Adrenal gland (tissue), 12 donors: Measurements from ENCODE around the gene SRCIN1. TPM values are rescaled to one million over a fixed set of nuclear protein-coding genes. Genes with fewer than 3 reads are reported as not detected.

Experiments
- DNase-seq, 7 donors: peaks; one replicate each; pipeline ENCODE4 v3.0.0-alpha.2; 2019 to 2020
- H3K27ac ChIP-seq, 5 donors: fragments of 200-600 bp; sonication (generic) in 4 of 5; 1 replicate in 3 of 5; 2 replicates in 2 of 5; pipeline versions ENCODE4 v1.5.1 to v1.8.0; 2016 to 2020; ENCODE audit warnings: mild to moderate bottlenecking in 1 of 5
- H3K27me3 ChIP-seq: fragments of 200-600 bp; 2 replicates; pipeline ENCODE4 v1.8.0; 2021
- H3K36me3 ChIP-seq, 2 donors: fragments of 200-600 bp; replicated peaks in 1 of 2; 1 replicate in 1 of 2; 2 replicates in 1 of 2; pipeline versions ENCODE4 v1.5.1 to v1.8.0; 2018 to 2022
- H3K4me1 ChIP-seq, 2 donors: fragments of 200-600 bp; replicated peaks in 1 of 2; 1 replicate in 1 of 2; 2 replicates in 1 of 2; pipeline versions ENCODE4 v1.5.1 to v1.8.0; 2018 to 2021
- H3K4me3 ChIP-seq, 4 donors: fragments of 200-600 bp; sonication (generic) in 3 of 4; one replicate each; pipeline ENCODE4 v1.5.1; 2016 to 2018
- H3K9me3 ChIP-seq, 3 donors: fragments of 200-600 bp; sonication (generic) in 1 of 3; replicated peaks in 1 of 3; 1 replicate in 2 of 3; 2 replicates in 1 of 3; pipeline versions ENCODE4 v1.5.1 to v1.8.0; 2016 to 2021
- POLR2A ChIP-seq, 2 donors: fragments of 450-650 bp; IDR thresholded peaks; one replicate each; pipeline ENCODE4 v1.6.1; 2017; ENCODE audit warnings: antibody characterized with exemption in 2 of 2, mild to moderate bottlenecking in 2 of 2, moderate library complexity in 1 of 2
- WGBS, 4 donors: extraction: QIAGEN DNeasy Blood & Tissue Kit in 2 of 4; methylation state at CpG; one replicate each; pipeline versions ENCODE4 v1.1.5 to v1.1.7; 2013 to 2017; 5-methylcytosine and 5-hydroxymethylcytosine counted together
- intact Hi-C, 2 donors: fragments of 100-400 bp; cut with DNase I; formaldehyde crosslinking; loops; one replicate each; pipeline versions ENCODE4 v1.14.1 to v1.15.0; 2022 to 2023
- polyA plus RNA-seq, 3 donors: library from polyadenylated mRNA; stranded (reverse); fragments of 200-250 nt in 2 of 3; fragments of 350-450 nt in 1 of 3; fragmentation: Illumina TruSeq in 1 of 3; extraction: RNeasy Lipid Tissue Mini Kit (QIAGEN cat#74804) in 1 of 3; gene quantifications; one replicate each; pipeline ENCODE4 v1.2.3, GENCODE V29; 2013 to 2014
- total RNA-seq, 9 donors: library from RNA; depleted of rRNA in 4 of 9; stranded (reverse); fragments of >200 nt in 4 of 9; fragments of 120-200 nt in 1 of 9; fragmentation: NEBNext Ultra II Directional in 1 of 9; extraction: Animal tissue kit (Norgen Biotek cat#: 25700) in 1 of 9; gene quantifications; one replicate each; pipeline versions ENCODE4 v1.1.0 to v1.2.4, GENCODE V29; 2013 to 2023
- TF ChIP-seq, protein P1 (sequence below), 6 experiments: fragments of 450-650 bp in 4 of 6; fragments of 200-600 bp in 2 of 6; sonication (generic) in 1 of 6; IDR thresholded peaks; 1 replicate in 5 of 6; 2 replicates in 1 of 6; pipeline versions ENCODE4 v1.5.1 to v1.8.0; 2016 to 2021; ENCODE audit warnings: antibody characterized with exemption in 6 of 6, mild to moderate bottlenecking in 2 of 6, moderate library complexity in 1 of 6
- donor health status: healthy with polysubstance abuse.
- donor health status: Bipolar disorder and iron deficiency.
- donor health status: DM: yes; HTN: yes; CAD: no.
- donor health status: DM: no; HTN: no; CAD: no.
- donor health status: DM: no; HTN: no; CAD: no.
- donor health status: DM: yes; HTN: yes; CAD: no.

SRCIN1 gene
- total and polyA plus RNA-seq, 12 donors: 0.44 to 33.1 (median 1.6) TPM; not detected in 2

DNA sequence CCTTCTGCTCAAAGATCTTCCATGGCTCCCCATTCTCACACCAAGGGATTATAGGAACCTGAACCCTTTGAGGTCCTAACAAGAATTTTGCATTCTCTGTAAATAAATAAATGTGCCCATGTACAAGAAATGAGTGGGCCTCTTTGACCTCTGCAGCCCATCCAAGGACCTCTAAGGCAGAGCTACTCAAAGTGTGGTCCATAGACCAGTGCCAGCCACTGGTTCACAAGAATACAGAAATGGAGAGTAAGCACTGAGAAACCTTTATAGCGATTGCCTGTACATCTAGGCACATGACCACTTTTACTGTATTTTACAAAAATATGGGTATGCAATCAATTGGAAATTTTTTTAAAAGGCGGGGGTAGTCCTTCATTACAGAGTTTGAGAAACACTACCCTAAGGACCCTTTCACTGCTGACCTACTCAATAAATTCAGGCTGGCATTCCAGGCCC is 7.8 kb upstream of the SRCIN1 start:
- Histone ChIP-seq H3K4me3 (no peak overlapping the region), H3K9me3 (no peaks in the 10 kb centered on the region), H3K27ac (no peak overlapping the region), H3K36me3 (no peaks in the 10 kb centered on the region), H3K4me1 (no peaks in the 10 kb centered on the region), H3K27me3 (peaks cover 36% of the 10 kb centered on the region)
- TF ChIP-seq POLR2A (IDR thresholded peaks at IDR 0.05): no peak
- 75 to 91% (median 81%) methylated on average over 2 of the region's 2 CpGs for WGBS, 4 donors
- DNase-seq: no peak
- intact Hi-C loops: no loop called here

DNA sequence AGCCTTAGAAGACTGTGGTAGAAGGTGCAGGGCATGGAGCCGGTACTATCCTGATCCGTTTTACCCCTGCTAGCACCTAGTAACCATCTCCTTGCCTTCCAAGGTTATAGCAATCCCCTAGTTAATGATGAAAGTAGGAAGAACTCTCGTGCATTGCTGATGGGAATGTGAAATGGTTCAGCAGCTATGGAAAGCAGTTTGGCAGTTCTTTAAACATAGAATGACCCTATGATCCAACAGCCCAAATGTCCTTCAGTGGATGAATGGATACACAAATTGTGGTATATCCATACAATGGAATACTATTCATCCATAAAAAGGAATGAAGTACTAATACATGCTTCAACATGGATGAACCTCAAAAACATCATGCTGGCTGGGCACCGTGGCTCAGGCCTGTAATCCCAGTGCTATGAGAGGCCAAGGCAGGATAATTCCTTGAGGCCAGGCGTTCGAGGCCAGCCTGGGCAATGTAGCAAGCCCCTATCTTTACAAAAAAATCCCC is 6.2 kb upstream of the SRCIN1 start:
- TF ChIP-seq, protein P1, sequence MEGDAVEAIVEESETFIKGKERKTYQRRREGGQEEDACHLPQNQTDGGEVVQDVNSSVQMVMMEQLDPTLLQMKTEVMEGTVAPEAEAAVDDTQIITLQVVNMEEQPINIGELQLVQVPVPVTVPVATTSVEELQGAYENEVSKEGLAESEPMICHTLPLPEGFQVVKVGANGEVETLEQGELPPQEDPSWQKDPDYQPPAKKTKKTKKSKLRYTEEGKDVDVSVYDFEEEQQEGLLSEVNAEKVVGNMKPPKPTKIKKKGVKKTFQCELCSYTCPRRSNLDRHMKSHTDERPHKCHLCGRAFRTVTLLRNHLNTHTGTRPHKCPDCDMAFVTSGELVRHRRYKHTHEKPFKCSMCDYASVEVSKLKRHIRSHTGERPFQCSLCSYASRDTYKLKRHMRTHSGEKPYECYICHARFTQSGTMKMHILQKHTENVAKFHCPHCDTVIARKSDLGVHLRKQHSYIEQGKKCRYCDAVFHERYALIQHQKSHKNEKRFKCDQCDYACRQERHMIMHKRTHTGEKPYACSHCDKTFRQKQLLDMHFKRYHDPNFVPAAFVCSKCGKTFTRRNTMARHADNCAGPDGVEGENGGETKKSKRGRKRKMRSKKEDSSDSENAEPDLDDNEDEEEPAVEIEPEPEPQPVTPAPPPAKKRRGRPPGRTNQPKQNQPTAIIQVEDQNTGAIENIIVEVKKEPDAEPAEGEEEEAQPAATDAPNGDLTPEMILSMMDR (IDR thresholded peaks at IDR 0.05): no peak
- Histone ChIP-seq H3K27me3 (peaks cover 43% of the 10 kb centered on the region), H3K27ac (no peak overlapping the region), H3K36me3 (no peaks in the 10 kb centered on the region), H3K4me1 (no peaks in the 10 kb centered on the region), H3K4me3 (no peak overlapping the region), H3K9me3 (no peaks in the 10 kb centered on the region)
- no peak for DNase-seq
- 87 to 93% (median 90%) methylated on average over 6 of the region's 6 CpGs for whole genome bisulfite sequencing, 4 donors
- intact Hi-C loops: no loop called here

DNA sequence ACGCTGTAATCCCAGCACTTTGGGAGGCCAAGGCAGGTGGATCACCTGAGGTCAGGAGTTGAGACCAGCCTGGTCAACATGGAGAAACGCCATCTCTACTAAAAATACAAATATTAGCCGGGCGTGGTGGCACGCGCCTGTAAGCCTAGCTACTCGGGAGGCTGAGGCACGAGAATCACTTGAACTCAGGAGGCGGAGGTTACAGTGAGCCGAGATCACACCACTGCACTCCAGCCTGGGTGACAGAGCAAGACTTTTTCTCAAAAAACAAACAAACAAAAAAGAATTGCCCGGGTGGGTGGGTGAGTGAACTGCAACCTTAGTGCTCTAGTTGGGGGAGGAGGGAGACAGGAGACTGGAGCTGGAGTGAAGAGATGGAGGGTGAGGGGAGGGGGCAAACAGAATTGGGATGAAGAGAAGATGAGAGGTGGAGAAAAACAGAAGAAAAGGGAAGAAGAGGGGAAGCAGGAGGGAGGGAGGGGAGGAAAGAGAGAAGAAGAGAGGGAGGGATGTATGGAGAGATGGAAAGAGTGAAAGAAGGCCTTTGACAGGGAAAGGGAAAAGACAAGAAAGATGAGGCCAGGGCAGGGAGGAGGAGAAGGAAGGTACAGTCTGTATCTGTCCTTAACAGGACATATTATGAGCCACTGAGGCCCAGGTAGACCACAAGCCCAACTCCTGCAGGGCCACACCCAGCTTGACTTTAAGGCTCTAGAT is 5.5 kb upstream of the SRCIN1 start:
- TF ChIP-seq, protein P1 (IDR thresholded peaks at IDR 0.05): no peak
- no peak for TF ChIP-seq POLR2A (IDR thresholded peaks at IDR 0.05)
- H3K27ac ChIP-seq: no peak overlapping the region
- 74 to 88% (median 82%) methylated on average over 11 of the region's 11 CpGs for WGBS, 4 donors
- no peak overlapping the region for H3K4me3 ChIP-seq
- no peaks in the 10 kb centered on the region for H3K36me3 ChIP-seq
- H3K4me1 ChIP-seq: peaks cover 2 to 4% of the 10 kb centered on the region in 2 donors
- H3K9me3 ChIP-seq: no peaks in the 10 kb centered on the region
- H3K27me3 ChIP-seq: peaks cover 50% of the 10 kb centered on the region
- no peak for DNase-seq
- intact Hi-C loops: no loop called here

DNA sequence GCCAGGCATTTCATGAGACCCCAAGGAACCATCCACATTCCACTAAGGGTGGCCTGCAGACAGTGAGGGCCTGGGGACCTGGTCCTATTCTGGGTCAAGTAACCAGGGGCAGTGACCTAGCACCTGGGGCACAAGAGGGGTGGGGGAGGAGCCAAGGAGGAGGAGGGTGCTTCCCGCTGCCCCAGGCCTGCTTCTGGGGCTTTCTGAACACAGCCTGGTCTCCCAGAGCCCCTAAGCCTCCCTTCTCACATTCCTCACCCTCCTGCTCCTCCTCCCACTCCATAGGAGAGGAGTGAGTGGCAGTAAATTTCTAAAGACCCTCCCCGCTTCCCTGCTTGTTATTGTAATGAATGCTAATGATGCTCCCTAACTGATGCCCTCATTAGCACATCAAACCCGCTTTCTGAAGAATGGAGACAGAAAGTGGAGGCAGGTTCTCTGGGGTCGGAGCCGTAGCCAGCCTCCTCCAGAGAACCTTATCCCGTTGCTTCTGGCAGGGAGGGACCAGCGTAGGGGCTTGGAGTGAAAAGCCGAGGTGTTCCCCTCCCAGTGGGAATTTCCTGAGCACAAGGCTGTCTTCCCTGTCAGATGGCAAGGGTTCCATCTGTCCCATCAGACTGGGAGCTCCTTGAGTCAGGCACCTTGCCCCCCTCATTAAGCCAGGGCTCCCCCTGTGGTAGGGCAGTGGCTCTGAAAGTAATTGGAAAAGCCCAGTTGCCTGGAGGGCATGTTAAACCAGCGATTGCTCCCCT is 3.7 kb upstream of the SRCIN1 start:
- Histone ChIP-seq H3K27ac (no peak overlapping the region), H3K36me3 (no peaks in the 10 kb centered on the region), H3K4me1 (peaks cover 5 to 7% of the 10 kb centered on the region in 2 donors), H3K9me3 (no peaks in the 10 kb centered on the region), H3K4me3 (no peak overlapping the region), H3K27me3 (peaks cover 51% of the 10 kb centered on the region)
- intact Hi-C loops: no loop called here
- WGBS, 4 donors: 38 to 50% (median 40%) methylated on average over 7 to 9 of the region's 9 CpGs
- no peak for DNase-seq
- TF ChIP-seq POLR2A (IDR thresholded peaks at IDR 0.05): no peak
- TF ChIP-seq, protein P1 (IDR thresholded peaks at IDR 0.05): no peak
